ENCODE data around the gene COX6B2.

GRCh38 chr19:55346725-55347441 is 7.6 kb downstream of the COX6B2 start:
- TF ChIP-seq, protein P1, sequence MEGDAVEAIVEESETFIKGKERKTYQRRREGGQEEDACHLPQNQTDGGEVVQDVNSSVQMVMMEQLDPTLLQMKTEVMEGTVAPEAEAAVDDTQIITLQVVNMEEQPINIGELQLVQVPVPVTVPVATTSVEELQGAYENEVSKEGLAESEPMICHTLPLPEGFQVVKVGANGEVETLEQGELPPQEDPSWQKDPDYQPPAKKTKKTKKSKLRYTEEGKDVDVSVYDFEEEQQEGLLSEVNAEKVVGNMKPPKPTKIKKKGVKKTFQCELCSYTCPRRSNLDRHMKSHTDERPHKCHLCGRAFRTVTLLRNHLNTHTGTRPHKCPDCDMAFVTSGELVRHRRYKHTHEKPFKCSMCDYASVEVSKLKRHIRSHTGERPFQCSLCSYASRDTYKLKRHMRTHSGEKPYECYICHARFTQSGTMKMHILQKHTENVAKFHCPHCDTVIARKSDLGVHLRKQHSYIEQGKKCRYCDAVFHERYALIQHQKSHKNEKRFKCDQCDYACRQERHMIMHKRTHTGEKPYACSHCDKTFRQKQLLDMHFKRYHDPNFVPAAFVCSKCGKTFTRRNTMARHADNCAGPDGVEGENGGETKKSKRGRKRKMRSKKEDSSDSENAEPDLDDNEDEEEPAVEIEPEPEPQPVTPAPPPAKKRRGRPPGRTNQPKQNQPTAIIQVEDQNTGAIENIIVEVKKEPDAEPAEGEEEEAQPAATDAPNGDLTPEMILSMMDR (conservative IDR thresholded peaks at IDR 0.05) = no peak
- TF ChIP-seq EZH2 (IDR thresholded peaks at IDR 0.05; ENCODE audit: low read depth) = no peak

Data from PC-9 (cell line).